ENCODE results near the gene KIAA1671.

The KIAA1671 gene

GRCh38 chr22:25082096-25082495 lies 129.6 kb downstream of the KIAA1671 start:
- H3K4me1 ChIP-seq (ENCODE audit: control insufficient read depth, low read depth, low read length) = no peaks in the 10 kb centered on the region
- no peaks in the 10 kb centered on the region for H3K27me3 ChIP-seq (ENCODE audit: control insufficient read depth, insufficient read depth, low read length)
- H3K4me3 ChIP-seq (ENCODE audit: low read length) = no peak overlapping the region
- H3K9me3 ChIP-seq (ENCODE audit: control insufficient read depth, low read depth, low read length) = no peaks in the 10 kb centered on the region
- no peak overlapping the region for H3K9ac ChIP-seq (ENCODE audit: low read length)
- H3K36me3 ChIP-seq (ENCODE audit: control insufficient read depth, low read depth, low read length) = no peaks in the 10 kb centered on the region
- no peak overlapping the region for H3K27ac ChIP-seq (ENCODE audit: low read length)

GRCh38 chr22:25083056-25083806 lies 130.7 kb downstream of the KIAA1671 start:
- Histone ChIP-seq H3K9ac (ENCODE audit: low read length) (no peak overlapping the region), H3K27ac (ENCODE audit: low read length) (no peak overlapping the region), H3K4me3 (ENCODE audit: low read length) (no peak overlapping the region)

GRCh38 chr22:25083807-25084200 lies 131.3 kb downstream of the KIAA1671 start:
- H3K36me3 ChIP-seq (ENCODE audit: control insufficient read depth, low read depth, low read length) = no peaks in the 10 kb centered on the region
- H3K9me3 ChIP-seq (ENCODE audit: control insufficient read depth, low read depth, low read length) = no peaks in the 10 kb centered on the region
- no peaks in the 10 kb centered on the region for H3K27me3 ChIP-seq (ENCODE audit: control insufficient read depth, insufficient read depth, low read length)
- no peak overlapping the region for H3K9ac ChIP-seq (ENCODE audit: low read length)
- H3K4me1 ChIP-seq (ENCODE audit: control insufficient read depth, low read depth, low read length) = no peaks in the 10 kb centered on the region
- no peak overlapping the region for H3K27ac ChIP-seq (ENCODE audit: low read length)
- no peak overlapping the region for H3K4me3 ChIP-seq (ENCODE audit: low read length)

More at GRCh38 chr22:25083056-25083806, 130.7 kb downstream of the KIAA1671 start:
- Histone ChIP-seq H3K27me3 (ENCODE audit: control insufficient read depth, insufficient read depth, low read length) (no peaks in the 10 kb centered on the region), H3K36me3 (ENCODE audit: control insufficient read depth, low read depth, low read length) (no peaks in the 10 kb centered on the region), H3K4me1 (ENCODE audit: control insufficient read depth, low read depth, low read length) (no peaks in the 10 kb centered on the region), H3K9me3 (ENCODE audit: control insufficient read depth, low read depth, low read length) (no peaks in the 10 kb centered on the region)

DNA sequence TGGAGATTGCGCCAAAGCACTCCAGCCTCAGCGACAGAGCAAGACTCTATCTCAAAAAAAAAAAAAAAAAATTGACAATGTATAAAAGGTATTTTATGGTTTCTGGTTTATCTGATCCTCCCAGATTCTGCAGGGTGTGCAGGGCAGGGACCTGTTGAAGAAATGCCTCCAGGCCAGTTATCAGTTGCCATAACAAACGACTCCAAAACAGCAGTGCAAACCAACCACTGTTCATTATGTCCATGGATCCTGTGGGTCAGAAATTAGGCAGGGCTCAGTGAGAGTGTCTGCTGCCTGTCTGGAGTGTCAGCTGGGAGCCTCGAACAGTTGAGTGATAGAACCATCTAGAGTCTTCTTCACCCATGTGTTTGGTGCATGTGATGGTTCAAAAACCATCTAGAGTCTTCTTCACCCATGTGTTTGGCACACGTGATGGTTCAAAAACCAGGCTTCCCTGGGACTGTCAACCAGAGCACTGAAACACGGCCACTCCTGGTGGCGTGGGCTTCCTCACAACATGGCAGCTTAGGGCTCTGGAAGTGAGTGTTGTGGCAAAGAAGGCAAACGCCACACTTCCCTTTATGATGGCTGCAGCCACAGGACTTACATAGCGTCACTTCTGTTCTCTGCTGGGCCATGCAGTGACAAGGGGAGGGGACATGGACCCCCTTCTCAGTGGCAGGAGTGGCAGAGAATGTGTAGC lies 132.0 kb downstream of the KIAA1671 start:
- no peak overlapping the region for H3K27ac ChIP-seq (ENCODE audit: low read length)
- no peaks in the 10 kb centered on the region for H3K36me3 ChIP-seq (ENCODE audit: control insufficient read depth, low read depth, low read length)
- no peak overlapping the region for H3K4me3 ChIP-seq (ENCODE audit: low read length)
- no peaks in the 10 kb centered on the region for H3K27me3 ChIP-seq (ENCODE audit: control insufficient read depth, insufficient read depth, low read length)
- H3K9me3 ChIP-seq (ENCODE audit: control insufficient read depth, low read depth, low read length) = no peaks in the 10 kb centered on the region
- no peak overlapping the region for H3K9ac ChIP-seq (ENCODE audit: low read length)
- H3K4me1 ChIP-seq (ENCODE audit: control insufficient read depth, low read depth, low read length) = no peaks in the 10 kb centered on the region

DNA sequence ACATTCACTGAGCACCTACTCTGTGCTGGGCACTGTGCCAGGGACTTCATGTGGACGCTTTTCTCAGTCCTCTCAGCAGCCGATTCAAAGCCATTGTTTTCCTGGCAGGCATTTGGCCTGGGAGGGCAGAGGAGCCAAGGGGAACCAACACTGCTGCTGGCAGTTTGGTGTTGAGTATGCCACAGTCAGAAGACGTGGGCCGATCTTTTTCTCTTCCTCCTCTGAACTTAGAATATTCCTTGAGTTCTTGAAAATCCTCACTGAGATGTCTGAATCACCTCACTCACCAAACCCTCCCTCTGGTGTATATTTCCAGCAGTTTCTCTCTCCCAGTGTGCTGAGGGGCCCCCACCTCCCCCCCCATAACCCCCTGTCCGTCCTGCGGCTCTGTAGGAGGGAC lies 132.6 kb downstream of the KIAA1671 start:
- Histone ChIP-seq H3K9me3 (ENCODE audit: control insufficient read depth, low read depth, low read length) (no peaks in the 10 kb centered on the region), H3K36me3 (ENCODE audit: control insufficient read depth, low read depth, low read length) (no peaks in the 10 kb centered on the region), H3K4me3 (ENCODE audit: low read length) (no peak overlapping the region), H3K27me3 (ENCODE audit: control insufficient read depth, insufficient read depth, low read length) (no peaks in the 10 kb centered on the region), H3K9ac (ENCODE audit: low read length) (no peak overlapping the region), H3K27ac (ENCODE audit: low read length) (no peak overlapping the region), H3K4me1 (ENCODE audit: control insufficient read depth, low read depth, low read length) (no peaks in the 10 kb centered on the region)

GRCh38 chr22:25085930-25086901 lies 133.7 kb downstream of the KIAA1671 start:
- no peaks in the 10 kb centered on the region for H3K27me3 ChIP-seq (ENCODE audit: control insufficient read depth, insufficient read depth, low read length)
- no peaks in the 10 kb centered on the region for H3K4me1 ChIP-seq (ENCODE audit: control insufficient read depth, low read depth, low read length)
- no peaks in the 10 kb centered on the region for H3K9me3 ChIP-seq (ENCODE audit: control insufficient read depth, low read depth, low read length)
- no peak overlapping the region for H3K9ac ChIP-seq (ENCODE audit: low read length)
- H3K36me3 ChIP-seq (ENCODE audit: control insufficient read depth, low read depth, low read length) = no peaks in the 10 kb centered on the region
- H3K27ac ChIP-seq (ENCODE audit: low read length) = no peak overlapping the region
- H3K4me3 ChIP-seq (ENCODE audit: low read length) = no peak overlapping the region

- Histone ChIP-seq H3K27me3 (ENCODE audit: control insufficient read depth, insufficient read depth, low read length) (no peaks in the 10 kb centered on the region), H3K4me1 (ENCODE audit: control insufficient read depth, low read depth, low read length) (no peaks in the 10 kb centered on the region), H3K9me3 (ENCODE audit: control insufficient read depth, low read depth, low read length) (no peaks in the 10 kb centered on the region), H3K36me3 (ENCODE audit: control insufficient read depth, low read depth, low read length) (no peaks in the 10 kb centered on the region), H3K27ac (ENCODE audit: low read length) (no peak overlapping the region), H3K4me3 (ENCODE audit: low read length) (no peak overlapping the region), H3K9ac (ENCODE audit: low read length) (no peak overlapping the region)
These were observed 134.4 kb downstream of the KIAA1671 start for GRCh38 chr22:25086902-25087282.

- no peaks in the 10 kb centered on the region for H3K36me3 ChIP-seq (ENCODE audit: control insufficient read depth, low read depth, low read length)
- no peak overlapping the region for H3K27ac ChIP-seq (ENCODE audit: low read length)
- H3K9ac ChIP-seq (ENCODE audit: low read length) = no peak overlapping the region
- H3K27me3 ChIP-seq (ENCODE audit: control insufficient read depth, insufficient read depth, low read length) = no peaks in the 10 kb centered on the region
- no peaks in the 10 kb centered on the region for H3K4me1 ChIP-seq (ENCODE audit: control insufficient read depth, low read depth, low read length)
- H3K4me3 ChIP-seq (ENCODE audit: low read length) = no peak overlapping the region
- H3K9me3 ChIP-seq (ENCODE audit: control insufficient read depth, low read depth, low read length) = no peaks in the 10 kb centered on the region
These were observed 137.8 kb downstream of the KIAA1671 start for GRCh38 chr22:25090225-25090890.

- no peak overlapping the region for H3K4me3 ChIP-seq (ENCODE audit: low read length)
- H3K9ac ChIP-seq (ENCODE audit: low read length) = no peak overlapping the region
- no peak overlapping the region for H3K27ac ChIP-seq (ENCODE audit: low read length)
These were observed 138.9 kb downstream of the KIAA1671 start for GRCh38 chr22:25091458-25091857.

DNA sequence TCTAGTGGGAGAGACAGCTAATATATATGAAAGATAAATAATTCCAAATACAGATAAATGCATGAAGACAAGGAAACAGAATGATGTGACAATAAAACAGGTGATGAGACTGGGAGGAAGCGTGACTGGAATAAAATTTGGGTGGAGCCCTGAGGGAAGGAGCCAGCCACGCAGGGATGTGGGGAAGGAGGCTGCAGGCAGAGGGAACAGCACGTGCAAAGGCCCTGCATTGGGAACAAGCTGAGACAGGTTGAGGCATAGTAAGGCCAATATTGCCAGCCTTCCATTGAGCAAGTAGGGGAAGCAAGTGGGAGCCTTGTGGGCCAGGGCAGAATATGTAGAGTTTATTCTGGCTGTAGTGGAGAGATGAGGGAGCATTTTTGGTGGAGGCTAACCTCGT lies 139.6 kb downstream of the KIAA1671 start:
- Histone ChIP-seq H3K9ac (ENCODE audit: low read length) (no peak overlapping the region), H3K27me3 (ENCODE audit: control insufficient read depth, insufficient read depth, low read length) (no peaks in the 10 kb centered on the region), H3K4me1 (ENCODE audit: control insufficient read depth, low read depth, low read length) (no peaks in the 10 kb centered on the region), H3K36me3 (ENCODE audit: control insufficient read depth, low read depth, low read length) (no peaks in the 10 kb centered on the region), H3K9me3 (ENCODE audit: control insufficient read depth, low read depth, low read length) (no peaks in the 10 kb centered on the region), H3K27ac (ENCODE audit: low read length) (no peak overlapping the region), H3K4me3 (ENCODE audit: low read length) (no peak overlapping the region)

More at GRCh38 chr22:25091458-25091857, 138.9 kb downstream of the KIAA1671 start:
- no peaks in the 10 kb centered on the region for H3K27me3 ChIP-seq (ENCODE audit: control insufficient read depth, insufficient read depth, low read length)
- no peaks in the 10 kb centered on the region for H3K4me1 ChIP-seq (ENCODE audit: control insufficient read depth, low read depth, low read length)
- no peaks in the 10 kb centered on the region for H3K9me3 ChIP-seq (ENCODE audit: control insufficient read depth, low read depth, low read length)
- no peaks in the 10 kb centered on the region for H3K36me3 ChIP-seq (ENCODE audit: control insufficient read depth, low read depth, low read length)

DNA sequence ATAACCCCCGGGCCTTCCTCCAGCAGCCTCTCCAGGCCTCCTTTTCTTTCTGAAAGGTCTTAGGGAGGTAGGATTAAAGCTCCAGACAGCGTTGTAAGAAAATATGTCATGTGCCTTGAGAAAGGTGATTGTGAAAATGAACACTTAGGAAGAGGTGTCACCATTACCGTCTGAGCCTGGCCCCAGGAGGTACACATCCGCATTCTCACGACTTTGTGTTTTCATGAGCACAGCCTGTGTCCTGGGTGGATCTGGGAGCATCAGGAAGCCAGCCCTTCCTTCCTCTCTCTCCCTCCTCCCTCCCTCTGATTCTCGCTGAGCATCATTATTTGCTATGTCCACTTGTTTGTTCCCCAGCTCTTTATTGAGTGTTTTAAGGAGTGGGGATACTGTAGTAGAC lies 142.1 kb downstream of the KIAA1671 start:
- Histone ChIP-seq H3K27ac (ENCODE audit: low read length) (no peak overlapping the region), H3K9ac (ENCODE audit: low read length) (no peak overlapping the region), H3K4me1 (ENCODE audit: control insufficient read depth, low read depth, low read length) (peaks cover 9% of the 10 kb centered on the region), H3K27me3 (ENCODE audit: control insufficient read depth, insufficient read depth, low read length) (no peaks in the 10 kb centered on the region), H3K36me3 (ENCODE audit: control insufficient read depth, low read depth, low read length) (no peaks in the 10 kb centered on the region), H3K9me3 (ENCODE audit: control insufficient read depth, low read depth, low read length) (no peaks in the 10 kb centered on the region), H3K4me3 (ENCODE audit: low read length) (no peak overlapping the region)
